GM23338 (cell line): ENCODE results near the gene TERT. TPM values are rescaled to one million over a fixed set of nuclear protein-coding genes. Genes with fewer than 3 reads are reported as not detected.

Source experiments
- ATAC-seq: fragments of 200-7000 bp; cut with Tn5 transposase; 3 replicates; pipeline ENCODE4 v1.9.1; 2020
- DNase-seq: peaks from one replicate; pipeline ENCODE4 v3.0.0-alpha.2; 2015; ENCODE audit warnings: low spot score
- H2AFZ ChIP-seq: fragments of 200-600 bp; sonication (generic); 2 replicates; pipeline ENCODE4 v1.8.0; 2016; ENCODE audit warnings: antibody characterized with exemption, mild to moderate bottlenecking, moderate library complexity
- H3F3A ChIP-seq: fragments of 200-600 bp; sonication (generic); replicated peaks from 2 replicates; pipeline ENCODE4 v1.8.0; 2017; ENCODE audit warnings: antibody characterized with exemption, mixed run types, low read depth
- H3K27ac ChIP-seq: fragments of 200-600 bp; sonication (generic); 2 replicates; pipeline ENCODE4 v1.6.1; 2016; ENCODE audit warnings: low read depth
- H3K27me3 ChIP-seq: fragments of 200-600 bp; sonication (generic); 2 replicates; pipeline ENCODE4 v1.8.0; 2016; ENCODE audit warnings: mild to moderate bottlenecking, mixed run types, moderate library complexity; ENCODE audit not compliant: insufficient read depth
- H3K36me3 ChIP-seq: fragments of 200-600 bp; sonication (generic); 2 replicates; pipeline ENCODE4 v1.8.0; 2016; ENCODE audit warnings: mild to moderate bottlenecking; ENCODE audit not compliant: insufficient read depth
- H3K4me1 ChIP-seq: fragments of 200-600 bp; sonication (generic); 2 replicates; pipeline ENCODE4 v1.8.0; 2016; ENCODE audit warnings: mild to moderate bottlenecking, moderate library complexity; ENCODE audit not compliant: insufficient read depth
- H3K4me2 ChIP-seq: fragments of 200-600 bp; sonication (generic); 2 replicates; pipeline ENCODE4 v1.7.1; 2017; ENCODE audit warnings: mixed run types
- H3K4me3 ChIP-seq: fragments of 200-600 bp; sonication (generic); 2 replicates; pipeline ENCODE4 v1.6.1; 2016; ENCODE audit warnings: mixed run types
- H3K79me2 ChIP-seq: fragments of 200-600 bp; sonication (generic); replicated peaks from 2 replicates; pipeline ENCODE4 v1.8.0; 2017; ENCODE audit warnings: mild to moderate bottlenecking; ENCODE audit not compliant: insufficient read depth
- H3K9me2 ChIP-seq: fragments of 200-600 bp; sonication (generic); 2 replicates; pipeline ENCODE4 v1.8.0; 2017; ENCODE audit not compliant: insufficient read depth
- H4K20me1 ChIP-seq: fragments of 200-600 bp; sonication (generic); replicated peaks from 2 replicates; pipeline ENCODE4 v1.8.0; 2017; ENCODE audit warnings: mild to moderate bottlenecking; ENCODE audit not compliant: insufficient read depth
- H3K27ac Mint-ChIP-seq: 2 replicates; pipeline ENCODE4 v1.8.0; 2020; ENCODE audit warnings: inconsistent platforms, mild to moderate bottlenecking, moderate library complexity, mixed read lengths
- H3K27me3 Mint-ChIP-seq: 3 replicates; pipeline ENCODE4 v1.8.0; 2022; ENCODE audit warnings: low read depth, mild to moderate bottlenecking, moderate library complexity, mixed read lengths, inconsistent platforms; ENCODE audit not compliant: insufficient read depth, poor library complexity
- H3K36me3 Mint-ChIP-seq: 3 replicates; pipeline ENCODE4 v1.8.0; 2021; ENCODE audit warnings: low read depth, mild to moderate bottlenecking, inconsistent platforms, moderate library complexity, mixed read lengths
- H3K4me1 Mint-ChIP-seq: 3 replicates; pipeline ENCODE4 v1.8.0; 2020; ENCODE audit warnings: mild to moderate bottlenecking, inconsistent platforms, mixed read lengths
- H3K4me3 Mint-ChIP-seq: 3 replicates; pipeline ENCODE4 v1.8.0; 2021; ENCODE audit warnings: moderate library complexity, mild to moderate bottlenecking, inconsistent platforms, mixed read lengths
- H3K9me3 Mint-ChIP-seq: 3 replicates; pipeline ENCODE4 v1.8.0; 2020; ENCODE audit warnings: moderate library complexity, mild to moderate bottlenecking, inconsistent platforms, mixed read lengths
- CREB1 ChIP-seq: fragments of 250-450 bp; sonication (Bioruptor Pico); IDR thresholded peaks from 2 replicates; pipeline ENCODE4 v1.5.0; 2020; ENCODE audit warnings: low read depth, mild to moderate bottlenecking, moderate library complexity
- CTCF ChIP-seq, 2 experiments: fragments of 200-600 bp in 1 of 2; sonication (generic) in 1 of 2; conservative IDR thresholded peaks; 2 replicates each; pipeline versions ENCODE4 v1.5.1 to v1.6.1; 2016 to 2017; ENCODE audit warnings: antibody characterized with exemption in 2 of 2, low read depth in 2 of 2, mild to moderate bottlenecking in 2 of 2, moderate library complexity in 1 of 2
- ETS1 ChIP-seq: IDR thresholded peaks from 2 replicates; pipeline ENCODE4 v1.6.1; 2016; ENCODE audit warnings: antibody characterized with exemption
- EZH2 ChIP-seq: fragments of 200-600 bp; sonication (generic); IDR thresholded peaks from one replicate; pipeline ENCODE4 v1.8.0; 2017; ENCODE audit warnings: antibody characterized with exemption, mild to moderate bottlenecking, low read depth; ENCODE audit not compliant: unreplicated experiment
- EZH2phosphoT487 ChIP-seq: fragments of 200-600 bp; sonication (generic); IDR thresholded peaks from one replicate; pipeline ENCODE4 v1.8.1; 2018; ENCODE audit warnings: antibody characterized with exemption; ENCODE audit not compliant: unreplicated experiment
- JUNB ChIP-seq: IDR thresholded peaks from one replicate; pipeline ENCODE4 v1.6.1; 2016; ENCODE audit warnings: antibody characterized with exemption; ENCODE audit not compliant: unreplicated experiment
- NANOG ChIP-seq: IDR thresholded peaks from 2 replicates; pipeline ENCODE4 v1.6.1; 2016; ENCODE audit warnings: antibody characterized with exemption, borderline replicate concordance
- POLR2AphosphoS5 ChIP-seq: IDR thresholded peaks from 2 replicates; pipeline ENCODE4 v1.6.1; 2016; ENCODE audit warnings: antibody characterized with exemption, low read depth
- REST ChIP-seq: IDR thresholded peaks from one replicate; pipeline ENCODE4 v1.6.1; 2018; ENCODE audit warnings: antibody characterized with exemption; ENCODE audit not compliant: unreplicated experiment
- STAT1 ChIP-seq: IDR thresholded peaks from one replicate; pipeline ENCODE4 v1.6.1; 2016; ENCODE audit warnings: antibody characterized with exemption; ENCODE audit not compliant: unreplicated experiment
- ZNF114 ChIP-seq: fragments of 250-450 bp; sonication (Bioruptor Pico); IDR thresholded peaks from 2 replicates; pipeline ENCODE4 v1.5.0; 2020; ENCODE audit warnings: mild to moderate bottlenecking, moderate library complexity
- ZNF331 ChIP-seq: fragments of 250-450 bp; sonication (Bioruptor Pico); IDR thresholded peaks from 2 replicates; pipeline ENCODE4 v1.5.0; 2020; ENCODE audit warnings: low read depth, mild to moderate bottlenecking, moderate library complexity
- ZNF462 ChIP-seq: fragments of 250-450 bp; sonication (Bioruptor Pico); IDR thresholded peaks from 2 replicates; pipeline ENCODE4 v1.5.0; 2020; ENCODE audit warnings: mild to moderate bottlenecking, moderate library complexity
- polyA plus RNA-seq: library from polyadenylated mRNA; unstranded; fragments of >200 nt; fragmentation: Nextera tagmentation; extraction: Ambion mirVana; gene quantifications from 2 replicates; pipeline ENCODE4 v1.2.1, GENCODE V29; 2016
- total RNA-seq: library from RNA; depleted of rRNA; stranded (reverse); fragments of >200 nt; shearing (Covaris generic); gene quantifications from 2 replicates; pipeline ENCODE4 v1.2.3, GENCODE V29; 2014

The TERT gene
- total and polyA plus RNA-seq, 2 experiments from 2014 or later = 9.8 to 46.4 TPM

GRCh38 chr5:1222621-1223277 is 72.1 kb downstream of the TERT start:
- Histone ChIP-seq H3K36me3 (no peaks in the 10 kb centered on the region), H3K4me3 (no peak overlapping the region), H3K4me2 (no peak overlapping the region), H3K9me2 (peaks cover 4% of the 10 kb centered on the region; the same call in 1 of the 2 replicates), H4K20me1 (no peaks in the 10 kb centered on the region), H3K27me3 (no peaks in the 10 kb centered on the region), H3K4me1 (no peaks in the 10 kb centered on the region), H2AFZ (no peak overlapping the region), H3K27ac (no peak overlapping the region), H3F3A (peaks cover 10% of the 10 kb centered on the region), H3K79me2 (no peaks in the 10 kb centered on the region)
- no peaks in the 10 kb centered on the region; the same call in 1 of the 3 replicates for H3K9me3 Mint-ChIP-seq
- TF ChIP-seq JUNB (no peak), ZNF331 (CRISPR knock-in tag) (no peak), CREB1 (CRISPR knock-in tag) (no peak), NANOG (no peak), ZNF462 (CRISPR knock-in tag) (no peak), ZNF114 (CRISPR knock-in tag) (no peak), STAT1 (no peak), EZH2phosphoT487 (no peak), POLR2AphosphoS5 (no peak), REST (no peak), ETS1 (no peak), EZH2 (no peak), CTCF (conservative IDR thresholded peaks at IDR 0.05; ENCODE audit: low read depth in 2 of 2) (no peak)
- no peak overlapping the region for H3K4me3 Mint-ChIP-seq
- no peak overlapping the region for H3K27ac Mint-ChIP-seq
- H3K36me3 Mint-ChIP-seq = no peaks in the 10 kb centered on the region
- DNase-seq = no peak
- H3K27me3 Mint-ChIP-seq = peaks cover 13% of the 10 kb centered on the region
- ATAC-seq = no peak
- peaks cover 15% of the 10 kb centered on the region for H3K4me1 Mint-ChIP-seq
